Small intestine (tissue), 7 donors: ENCODE results near the gene IL16. TPM values are rescaled to one million over a fixed set of nuclear protein-coding genes. Genes with fewer than 3 reads are reported as not detected.
"Not testable (repeated sequence)": the region's sequence is repeated elsewhere in the genome, so short reads cannot be mapped to it uniquely, and the experiment has no call there.

Experiments
- DNase-seq, 2 donors: peaks; one replicate each; pipeline versions ENCODE4 v3.0.0 to v3.0.0-alpha.2; 2013
- FAIRE-seq: peaks from 2 replicates; lab custom pipeline; 2012; peaks lifted over from hg19 to GRCh38; lab: Jason Lieb, UNC
- H3K27ac ChIP-seq, 3 donors: one replicate each; pipeline ENCODE4 v1.5.1; 2013; ENCODE audit warnings: low read length in 2 of 3, mild to moderate bottlenecking in 2 of 3, control low read depth in 1 of 3, inconsistent platforms in 1 of 3, low read depth in 1 of 3, moderate library complexity in 1 of 3
- H3K27me3 ChIP-seq, 3 donors: one replicate each; pipeline ENCODE4 v1.6.1; 2013; ENCODE audit warnings: low read length in 3 of 3, inconsistent platforms in 1 of 3; ENCODE audit not compliant: control insufficient read depth in 3 of 3, insufficient read depth in 3 of 3
- H3K36me3 ChIP-seq, 3 donors: one replicate each; pipeline ENCODE4 v1.6.1; 2013; ENCODE audit warnings: low read length in 3 of 3, inconsistent platforms in 1 of 3, low read depth in 1 of 3, mild to moderate bottlenecking in 1 of 3, moderate library complexity in 1 of 3; ENCODE audit not compliant: control insufficient read depth in 3 of 3, insufficient read depth in 2 of 3
- H3K4me1 ChIP-seq, 3 donors: one replicate each; pipeline ENCODE4 v1.6.1; 2013; ENCODE audit warnings: low read length in 2 of 3, inconsistent platforms in 1 of 3, low read depth in 1 of 3, mild to moderate bottlenecking in 1 of 3, moderate library complexity in 1 of 3; ENCODE audit not compliant: control insufficient read depth in 3 of 3, insufficient read depth in 2 of 3
- H3K4me3 ChIP-seq, 3 donors: one replicate each; pipeline ENCODE4 v1.5.1; 2013; ENCODE audit warnings: low read length in 3 of 3, control low read depth in 1 of 3, inconsistent platforms in 1 of 3, low read depth in 1 of 3, mild to moderate bottlenecking in 1 of 3, moderate library complexity in 1 of 3
- H3K9me3 ChIP-seq, 2 donors: one replicate each; pipeline ENCODE4 v1.6.1; 2013; ENCODE audit warnings: low read depth in 1 of 2, low read length in 1 of 2; ENCODE audit not compliant: control insufficient read depth in 2 of 2, insufficient read depth in 1 of 2
- WGBS, 3 donors: extraction: QIAGEN DNeasy Blood & Tissue Kit; methylation state at CpG; one replicate each; pipeline ENCODE4 v1.1.7; 2013; 5-methylcytosine and 5-hydroxymethylcytosine counted together
- polyA plus RNA-seq, 4 donors: library from polyadenylated mRNA; stranded (reverse) in 3 of 4; unstranded in 1 of 4; fragments of 200-250 nt in 3 of 4; fragments of 120-200 nt in 1 of 4; gene quantifications; one replicate each; pipeline versions ENCODE4 v1.2.1 to v1.2.3, GENCODE V29; 2013
- donor health status: healthy with polysubstance abuse.
- donor health status: control.
- donor health status: control.
- donor health status: Bipolar disorder and iron deficiency.
- donor health status: healthy.

Gene IL16
- polyA plus RNA-seq, 4 donors: 1.8 to 9.7 (median 7.9) TPM

- DNase-seq: peak in 1 of 2 donors; percentile 49
- WGBS, 3 donors: 2 to 11% (median 7%) methylated on average over 4 of the region's 4 CpGs
- no peaks in the 10 kb centered on the region for H3K27me3 ChIP-seq
- H3K27ac ChIP-seq: peak overlapping the region; percentile 72 to 92 (median 87)
- H3K9me3 ChIP-seq: no peaks in the 10 kb centered on the region
- H3K4me1 ChIP-seq: peaks cover 0 to 6% (median 0%) of the 10 kb centered on the region in 3 donors
- peaks cover 0 to 23% (median 4%) of the 10 kb centered on the region in 3 donors for H3K36me3 ChIP-seq
- H3K4me3 ChIP-seq: peak overlapping the region; percentile 71 to 91 (median 86)
- FAIRE-seq: no peak
Measured at GRCh38 chr15:81323559-81323943, 126.9 kb downstream of the IL16 start.

- H3K36me3 ChIP-seq: peaks cover 0 to 16% (median 2%) of the 10 kb centered on the region in 3 donors
- FAIRE-seq (no peak), DNase-seq (peak; percentile 99)
- peak within 1 kb of the TSS; percentile 71 to 91 (median 86) for H3K4me3 ChIP-seq
- peak within 1 kb of the TSS; percentile 72 to 92 (median 87) for H3K27ac ChIP-seq
- H3K27me3 ChIP-seq: no peaks in the 10 kb centered on the region
- no peaks in the 10 kb centered on the region for H3K9me3 ChIP-seq
- WGBS, 3 donors: 0 to 1% (median 0%) methylated on average over 65 to 67 of the region's 67 CpGs
- H3K4me1 ChIP-seq: peaks cover 0 to 6% (median 0%) of the 10 kb centered on the region in 3 donors
Measured at GRCh38 chr15:81323944-81324881, 127.5 kb downstream of the IL16 start, which contains the start of gene STARD5. STARD5 (minus strand) TSS chr15:81324141; CDS start chr15:81324099, 42 bp downstream.

GRCh38 chr15:81326466-81327212 lies 130.0 kb downstream of the IL16 start:
- peaks cover 0 to 4% (median 0%) of the 10 kb centered on the region in 3 donors for H3K36me3 ChIP-seq
- no peak overlapping the region for H3K27ac ChIP-seq
- H3K27me3 ChIP-seq: no peaks in the 10 kb centered on the region
- 77 to 88% (median 85%) methylated on average over 7 of the region's 7 CpGs for WGBS, 3 donors
- H3K4me1 ChIP-seq: peaks cover 0 to 16% (median 0%) of the 10 kb centered on the region in 3 donors
- FAIRE-seq (no peak), DNase-seq (no peak)
- no peak overlapping the region for H3K4me3 ChIP-seq
- no peaks in the 10 kb centered on the region for H3K9me3 ChIP-seq

- H3K4me1 ChIP-seq: peaks cover 0 to 17% (median 0%) of the 10 kb centered on the region in 3 donors
- DNase-seq (peak in 1 of 2 donors; percentile 38), FAIRE-seq (no peak)
- H3K4me3 ChIP-seq: no peak overlapping the region
- H3K9me3 ChIP-seq: no peaks in the 10 kb centered on the region
- 71 to 75% (median 73%) methylated on average over 3 of the region's 3 CpGs for WGBS, 3 donors
- peak overlapping the region in 1 of 3 donors; percentile 4 for H3K27ac ChIP-seq
- H3K27me3 ChIP-seq: no peaks in the 10 kb centered on the region
- no peaks in the 10 kb centered on the region for H3K36me3 ChIP-seq
Measured at GRCh38 chr15:81327516-81327915, 130.8 kb downstream of the IL16 start.

GRCh38 chr15:81329446-81329845 lies 132.8 kb downstream of the IL16 start:
- no peaks in the 10 kb centered on the region for H3K9me3 ChIP-seq
- H3K27me3 ChIP-seq: no peaks in the 10 kb centered on the region
- no peak overlapping the region for H3K27ac ChIP-seq
- no peak for FAIRE-seq
- H3K4me1 ChIP-seq: peaks cover 0 to 23% (median 0%) of the 10 kb centered on the region in 3 donors
- H3K4me3 ChIP-seq: no peak overlapping the region
- H3K36me3 ChIP-seq: no peaks in the 10 kb centered on the region
- DNase-seq: no peak
- WGBS, 3 donors: 95 to 98% (median 96%) methylated on average over 2 of the region's 2 CpGs

GRCh38 chr15:81330366-81331090 lies 133.8 kb downstream of the IL16 start:
- no peaks in the 10 kb centered on the region for H3K36me3 ChIP-seq
- H3K9me3 ChIP-seq: no peaks in the 10 kb centered on the region
- 76 to 86% (median 82%) methylated on average over 5 of the region's 5 CpGs for WGBS, 3 donors
- FAIRE-seq (no peak), DNase-seq (no peak)
- H3K4me3 ChIP-seq: no peak overlapping the region
- no peaks in the 10 kb centered on the region for H3K27me3 ChIP-seq
- peaks cover 0 to 33% (median 0%) of the 10 kb centered on the region in 3 donors for H3K4me1 ChIP-seq
- peak overlapping the region in 1 of 3 donors; percentile 53 for H3K27ac ChIP-seq

- H3K9me3 ChIP-seq, FAIRE-seq, H3K27me3 ChIP-seq, H3K4me3 ChIP-seq, H3K36me3 ChIP-seq: not testable (repeated sequence)
- Histone ChIP-seq H3K4me1 (peaks cover 0 to 35% (median 0%) of the 10 kb centered on the region in 3 donors), H3K27ac (peak overlapping the region in 1 of 3 donors; percentile 53)
- 19 to 57% (median 33%) methylated on average over 9 of the region's 9 CpGs for WGBS, 3 donors
- peak; percentile 33 to 54 for DNase-seq
Measured at GRCh38 chr15:81331141-81331540, 134.5 kb downstream of the IL16 start.
